T-helper 1 cell (primary cell): ENCODE results near the gene COL21A1.

Experiments used
- DNase-seq, 5 donors: peaks; one replicate each; pipeline ENCODE4 v3.0.0-alpha.2; 2012 to 2020

The COL21A1 gene

GRCh38 chr6:56244528-56245253 is 2.7 kb downstream of the COL21A1 start:
- no peak for DNase-seq

GRCh38 chr6:56244089-56244488 is 3.3 kb downstream of the COL21A1 start:
- DNase-seq: no peak

GRCh38 chr6:56243518-56244070 is 3.8 kb downstream of the COL21A1 start:
- no peak for DNase-seq

GRCh38 chr6:56242346-56242745 is 5.0 kb downstream of the COL21A1 start:
- DNase-seq: no peak

GRCh38 chr6:56241124-56241802 is 6.1 kb downstream of the COL21A1 start:
- no peak for DNase-seq

GRCh38 chr6:56238352-56238751 is 9.0 kb downstream of the COL21A1 start:
- no peak for DNase-seq

- DNase-seq: no peak
Measured at GRCh38 chr6:56235245-56235644, 12.1 kb downstream of the COL21A1 start.

- DNase-seq: no peak
Measured at GRCh38 chr6:56232436-56232835, 14.9 kb downstream of the COL21A1 start.

- no peak for DNase-seq
Measured at GRCh38 chr6:56231827-56232226, 15.6 kb downstream of the COL21A1 start.

GRCh38 chr6:56230976-56231566 is 16.3 kb downstream of the COL21A1 start:
- DNase-seq: no peak

- no peak for DNase-seq
Measured at GRCh38 chr6:56227071-56227879, 20.1 kb downstream of the COL21A1 start.

- DNase-seq: no peak
Measured at GRCh38 chr6:56223995-56224394, 23.4 kb downstream of the COL21A1 start.

- DNase-seq: no peak
Measured at GRCh38 chr6:56222499-56222898, 24.9 kb downstream of the COL21A1 start.

- no peak for DNase-seq
Measured at GRCh38 chr6:56220078-56220477, 27.3 kb downstream of the COL21A1 start.

- no peak for DNase-seq
Measured at GRCh38 chr6:56214703-56215101, 32.7 kb downstream of the COL21A1 start.

GRCh38 chr6:56214041-56214702 is 33.2 kb downstream of the COL21A1 start:
- DNase-seq: no peak

GRCh38 chr6:56211724-56212123 is 35.7 kb downstream of the COL21A1 start:
- no peak for DNase-seq

- no peak for DNase-seq
Measured at GRCh38 chr6:56204134-56204533, 43.2 kb downstream of the COL21A1 start.

- DNase-seq: no peak
Measured at GRCh38 chr6:56199956-56200355, 47.4 kb downstream of the COL21A1 start.

GRCh38 chr6:56193846-56194245 is 53.5 kb downstream of the COL21A1 start:
- DNase-seq: no peak

GRCh38 chr6:56188429-56188828 is 59.0 kb downstream of the COL21A1 start:
- no peak for DNase-seq

- DNase-seq: no peak
Measured at GRCh38 chr6:56187686-56188085, 59.7 kb downstream of the COL21A1 start.
